Right ventricle myocardium inferior (tissue), 1 donor: ENCODE data around the gene CACNG7. TPM values are rescaled to one million over a fixed set of nuclear protein-coding genes. Genes with fewer than 3 reads are reported as not detected.
"Not testable (repeated sequence)": the region's sequence is repeated elsewhere in the genome, so short reads cannot be mapped to it uniquely, and the experiment has no call there.

Source experiments
- ATAC-seq: fragments of 200-7000 bp; cut with Tn5 transposase; one replicate; pipeline ENCODE4 v1.9.1; 2020; ENCODE audit warnings: mild to moderate bottlenecking, moderate library complexity
- DNase-seq: peaks from one replicate; pipeline ENCODE4 v3.0.0; 2021; ENCODE audit errors: missing footprints
- intact Hi-C: fragments of 100-400 bp; cut with DNase I; formaldehyde crosslinking; loops from one replicate; pipeline ENCODE4 v1.11.0; 2022
- total RNA-seq: library from RNA; stranded (reverse); fragmentation: NEBNext Ultra II Directional; extraction: Animal tissue kit (Norgen Biotek cat#: 25700); gene quantifications from one replicate; pipeline ENCODE4 v1.2.1, GENCODE V29; 2021
- donor health status: DM: no; HTN: yes; CAD: no; lungs with severe emphysema.

The CACNG7 gene
- total RNA-seq, 1 donor from 2014 or later = not detected

- no peak for ATAC-seq
- DNase-seq = no peak
- intact Hi-C loops = no loop called here
Measured at GRCh38 chr19:53927739-53928138, 18.7 kb downstream of the CACNG7 start.

GRCh38 chr19:53936029-53936428, 27.0 kb downstream of the CACNG7 start:
- ATAC-seq (no peak), DNase-seq (no peak)
- intact Hi-C loops = no loop called here

- DNase-seq (no peak), ATAC-seq (no peak)
- intact Hi-C loops = no loop called here
Measured at GRCh38 chr19:53942001-53942786, 33.1 kb downstream of the CACNG7 start.

GRCh38 chr19:53944416-53944815, 35.3 kb downstream of the CACNG7 start:
- no peak for ATAC-seq
- intact Hi-C loops = no loop called here
- DNase-seq = no peak

- ATAC-seq (no peak), DNase-seq (no peak)
- intact Hi-C loops = no loop called here
Measured at GRCh38 chr19:53944933-53945332, 35.9 kb downstream of the CACNG7 start.

GRCh38 chr19:53945441-53945840, 36.4 kb downstream of the CACNG7 start:
- no peak for ATAC-seq
- DNase-seq = no peak
- intact Hi-C loops = no loop called here

GRCh38 chr19:53945998-53946397, 36.9 kb downstream of the CACNG7 start:
- intact Hi-C loops = no loop called here
- DNase-seq (no peak), ATAC-seq (no peak)

- ATAC-seq = no peak
Measured at GRCh38 chr19:53947624-53948023, 38.5 kb downstream of the CACNG7 start.

GRCh38 chr19:53948611-53949010, 39.5 kb downstream of the CACNG7 start:
- ATAC-seq, DNase-seq, intact Hi-C loops: not testable (repeated sequence)

More at GRCh38 chr19:53947624-53948023, 38.5 kb downstream of the CACNG7 start:
- intact Hi-C loops = no loop called here
- no peak for DNase-seq

- DNase-seq (no peak), ATAC-seq (no peak)
- intact Hi-C loops = no loop called here
Measured at GRCh38 chr19:53951436-53951835, 42.4 kb downstream of the CACNG7 start.

GRCh38 chr19:53951947-53952346, 42.9 kb downstream of the CACNG7 start:
- intact Hi-C loops = no loop called here
- DNase-seq (no peak), ATAC-seq (no peak)

GRCh38 chr19:53953383-53953782, 44.3 kb downstream of the CACNG7 start:
- no peak for ATAC-seq
- intact Hi-C loops = no loop called here
- DNase-seq = no peak

- no peak for DNase-seq
- ATAC-seq = no peak
- intact Hi-C loops = no loop called here
Measured at GRCh38 chr19:53957448-53958167, 48.5 kb downstream of the CACNG7 start.

GRCh38 chr19:53958168-53958571, 49.1 kb downstream of the CACNG7 start:
- ATAC-seq (no peak), DNase-seq (no peak)
- intact Hi-C loops = no loop called here

- ATAC-seq (no peak), DNase-seq (no peak)
- intact Hi-C loops = no loop called here
Measured at GRCh38 chr19:53958823-53959757, 50.0 kb downstream of the CACNG7 start.

GRCh38 chr19:53960187-53960586, 51.1 kb downstream of the CACNG7 start:
- ATAC-seq (no peak), DNase-seq (no peak)
- intact Hi-C loops = no loop called here

GRCh38 chr19:53960886-53961285, 51.8 kb downstream of the CACNG7 start:
- ATAC-seq (no peak), DNase-seq (no peak)
- intact Hi-C loops = no loop called here

GRCh38 chr19:53961523-53962356, 52.7 kb downstream of the CACNG7 start:
- intact Hi-C loops = no loop called here
- ATAC-seq (no peak), DNase-seq (no peak)
